Measurements from ENCODE around the gene TREML4.

DNA sequence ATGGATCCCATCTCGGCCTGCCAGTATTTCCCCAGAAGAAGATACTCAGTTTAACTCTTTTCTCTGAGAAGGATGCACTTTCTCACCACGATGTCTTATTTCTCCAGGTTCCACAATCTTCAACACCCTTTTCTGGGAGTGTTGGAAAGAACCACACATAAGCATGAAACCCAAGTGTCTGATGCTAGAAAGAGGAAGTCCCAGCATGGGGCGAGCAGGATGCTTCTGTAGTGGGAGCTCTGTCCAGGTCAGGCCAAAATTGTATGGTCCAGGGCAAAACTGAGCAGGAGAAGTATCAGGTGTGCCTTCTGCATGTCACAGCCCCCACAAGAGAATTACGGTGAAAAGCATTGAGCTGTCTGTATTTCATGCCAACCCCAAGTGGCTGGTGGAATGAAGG is 47.3 kb downstream of the TREML4 start:
- TF ChIP-seq POLR2A (IDR thresholded peaks at IDR 0.05), result no peak
- TF ChIP-seq, protein P1, sequence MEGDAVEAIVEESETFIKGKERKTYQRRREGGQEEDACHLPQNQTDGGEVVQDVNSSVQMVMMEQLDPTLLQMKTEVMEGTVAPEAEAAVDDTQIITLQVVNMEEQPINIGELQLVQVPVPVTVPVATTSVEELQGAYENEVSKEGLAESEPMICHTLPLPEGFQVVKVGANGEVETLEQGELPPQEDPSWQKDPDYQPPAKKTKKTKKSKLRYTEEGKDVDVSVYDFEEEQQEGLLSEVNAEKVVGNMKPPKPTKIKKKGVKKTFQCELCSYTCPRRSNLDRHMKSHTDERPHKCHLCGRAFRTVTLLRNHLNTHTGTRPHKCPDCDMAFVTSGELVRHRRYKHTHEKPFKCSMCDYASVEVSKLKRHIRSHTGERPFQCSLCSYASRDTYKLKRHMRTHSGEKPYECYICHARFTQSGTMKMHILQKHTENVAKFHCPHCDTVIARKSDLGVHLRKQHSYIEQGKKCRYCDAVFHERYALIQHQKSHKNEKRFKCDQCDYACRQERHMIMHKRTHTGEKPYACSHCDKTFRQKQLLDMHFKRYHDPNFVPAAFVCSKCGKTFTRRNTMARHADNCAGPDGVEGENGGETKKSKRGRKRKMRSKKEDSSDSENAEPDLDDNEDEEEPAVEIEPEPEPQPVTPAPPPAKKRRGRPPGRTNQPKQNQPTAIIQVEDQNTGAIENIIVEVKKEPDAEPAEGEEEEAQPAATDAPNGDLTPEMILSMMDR (IDR thresholded peaks at IDR 0.05), result no peak
